HG02981 (cell line): Measurements from ENCODE around the gene ATXN2L.

Experiments
- ATAC-seq: cut with Tn5 transposase; IDR thresholded peaks from one replicate; pipeline ENCODE4 v1.9.1; 2021; ENCODE audit warnings: mild to moderate bottlenecking, moderate library complexity; ENCODE audit not compliant: unreplicated experiment

The ATXN2L gene

DNA sequence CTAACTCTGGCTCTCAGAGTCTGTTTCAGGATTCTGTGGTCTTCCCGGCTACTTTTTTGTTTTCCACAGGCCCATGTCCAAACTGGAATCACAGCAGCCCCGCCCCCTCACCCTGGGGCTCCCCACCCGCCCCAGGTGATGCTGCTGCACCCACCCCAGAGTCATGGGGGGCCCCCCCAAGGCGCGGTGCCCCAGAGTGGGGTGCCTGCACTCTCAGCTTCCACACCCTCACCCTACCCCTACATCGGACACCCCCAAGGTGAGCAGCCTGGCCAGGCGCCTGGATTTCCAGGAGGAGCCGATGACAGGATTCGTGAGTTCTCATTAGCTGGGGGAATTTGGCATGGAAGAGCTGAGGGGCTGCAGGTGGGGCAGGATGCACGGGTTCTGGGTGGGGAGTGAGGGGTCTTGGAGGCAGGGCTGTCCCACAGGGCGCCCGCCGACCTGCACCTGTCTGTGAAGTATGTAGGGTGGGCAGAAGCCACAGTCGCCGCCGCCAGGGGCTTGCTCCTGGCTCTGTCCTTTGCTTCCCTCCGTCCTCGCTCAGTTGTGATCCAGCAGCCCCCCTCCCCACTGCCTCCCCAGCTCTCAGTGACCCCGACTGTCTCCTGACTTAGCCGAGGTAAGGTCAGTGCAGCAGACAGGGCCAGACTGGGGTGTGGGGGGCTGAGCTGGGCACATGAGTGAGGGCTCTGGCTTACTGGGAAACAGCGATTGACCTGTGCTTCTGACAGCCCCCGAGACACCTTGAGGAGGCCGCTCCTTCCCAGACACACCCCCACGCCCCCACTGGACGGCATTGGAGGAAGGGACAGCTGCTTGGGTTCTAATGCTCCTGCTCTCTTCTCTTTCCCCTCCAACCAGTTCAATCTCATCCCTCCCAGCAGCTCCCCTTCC, 13.3 kb downstream of the ATXN2L start:
- no peak for ATAC-seq

DNA sequence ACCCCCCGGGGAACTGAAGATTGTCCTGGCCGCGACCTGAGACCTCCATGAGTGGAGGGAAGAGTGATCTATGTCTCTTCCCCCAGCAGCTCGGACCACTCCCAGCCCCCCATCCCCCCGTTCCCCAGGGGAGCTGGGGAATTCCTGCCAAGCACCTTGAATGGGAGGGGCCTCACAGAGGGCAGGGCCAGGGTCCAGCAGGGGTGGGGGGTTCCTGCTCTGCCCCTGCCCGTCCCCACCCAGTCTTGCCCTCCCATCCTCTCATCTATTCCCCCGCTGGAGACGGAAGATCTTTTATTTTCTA, 13.9 kb downstream of the ATXN2L start:
- ATAC-seq: no peak

GRCh38 chr16:28837672-28838557, 15.1 kb downstream of the ATXN2L start:
- ATAC-seq: no peak

GRCh38 chr16:28838558-28838918, 15.7 kb downstream of the ATXN2L start:
- ATAC-seq: no peak

- no peak for ATAC-seq
Measured at GRCh38 chr16:28839004-28839639, 16.3 kb downstream of the ATXN2L start.

DNA sequence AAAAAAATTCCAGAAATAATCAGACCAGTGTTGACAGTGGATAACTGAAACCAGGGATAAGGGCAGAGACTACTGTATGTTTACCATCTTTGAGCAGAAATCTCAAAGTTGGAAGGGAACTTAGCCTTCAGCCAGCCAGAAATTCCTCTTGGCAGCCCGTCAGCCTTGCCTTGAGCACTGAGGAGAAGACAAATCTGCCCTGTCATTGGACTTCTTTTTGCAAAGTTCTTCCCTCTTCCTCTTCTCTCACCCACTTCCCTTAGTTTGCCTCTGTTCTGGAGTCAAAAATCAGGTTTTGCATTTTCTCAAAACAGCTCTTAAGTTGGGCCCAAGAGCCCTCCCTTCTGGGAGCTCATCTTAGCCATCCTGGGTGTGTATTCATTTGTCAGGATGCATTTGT, 17.1 kb downstream of the ATXN2L start:
- no peak for ATAC-seq

- ATAC-seq: no peak
Measured at GRCh38 chr16:28842696-28843095, 19.9 kb downstream of the ATXN2L start.

GRCh38 chr16:28843766-28844165, 21.0 kb downstream of the ATXN2L start:
- no peak for ATAC-seq

DNA sequence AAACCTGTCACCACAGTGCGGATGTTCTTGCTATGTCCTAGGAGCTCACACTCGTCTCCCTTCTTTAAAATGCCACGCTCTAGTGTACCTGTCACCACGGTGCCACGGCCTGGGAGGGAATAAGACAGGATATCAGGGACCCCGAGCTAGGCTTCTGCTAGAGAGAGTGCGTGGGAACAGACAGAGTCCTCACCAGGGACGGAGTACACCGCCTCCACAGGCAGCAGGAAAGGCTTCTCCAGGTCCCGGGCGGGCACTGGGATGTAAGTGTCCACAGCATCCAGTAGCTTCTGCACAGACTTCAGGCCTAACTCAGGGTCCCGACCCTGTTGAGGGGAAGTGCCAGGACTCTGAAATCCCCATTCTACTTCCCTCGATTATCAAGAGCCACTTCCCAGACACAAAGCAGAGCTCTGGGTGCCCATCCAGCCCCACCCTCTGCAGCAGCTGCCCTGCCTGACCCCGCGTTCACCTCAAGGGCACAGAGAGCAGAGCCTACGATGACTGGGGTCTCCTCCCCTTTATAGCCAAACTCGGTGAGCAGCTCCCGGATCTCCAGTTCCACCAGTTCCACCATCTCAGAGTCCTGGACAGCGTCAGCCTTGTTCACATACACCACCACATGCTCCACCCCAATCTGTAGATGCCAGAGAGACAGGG, 21.6 kb downstream of the ATXN2L start:
- no peak for ATAC-seq

- no peak for ATAC-seq
Measured at GRCh38 chr16:28845293-28845692, 22.5 kb downstream of the ATXN2L start.

GRCh38 chr16:28845761-28846079, 22.9 kb downstream of the ATXN2L start:
- no peak for ATAC-seq

GRCh38 chr16:28846080-28846932, 23.5 kb downstream of the ATXN2L start, which contains the start of gene TUFM:
TSS of gene TUFM (minus strand) at chr16:28846348. CDS start at chr16:28846269, 79 bp downstream.
- peak; percentile 94 for ATAC-seq

GRCh38 chr16:28846933-28847273, 24.1 kb downstream of the ATXN2L start:
- no peak for ATAC-seq

GRCh38 chr16:28858421-28858820, 35.6 kb downstream of the ATXN2L start:
- no peak for ATAC-seq

- no peak for ATAC-seq
Measured at GRCh38 chr16:28859326-28859725, 36.5 kb downstream of the ATXN2L start.

GRCh38 chr16:28863929-28864793, 41.4 kb downstream of the ATXN2L start:
- no peak for ATAC-seq

GRCh38 chr16:28865001-28865688, 42.3 kb downstream of the ATXN2L start:
- ATAC-seq: no peak

- ATAC-seq: no peak
Measured at GRCh38 chr16:28865722-28866453, 43.1 kb downstream of the ATXN2L start.
